NOMO-1 (cell line): Measurements from ENCODE around the gene LRP1B.

Experiments used
- DNase-seq, 2 experiments: peaks; one replicate each; lab custom pipeline; 2025; ENCODE audit not compliant: unreplicated experiment in 2 of 2; lab: John Stamatoyannopoulos, UW

LRP1B gene

DNA sequence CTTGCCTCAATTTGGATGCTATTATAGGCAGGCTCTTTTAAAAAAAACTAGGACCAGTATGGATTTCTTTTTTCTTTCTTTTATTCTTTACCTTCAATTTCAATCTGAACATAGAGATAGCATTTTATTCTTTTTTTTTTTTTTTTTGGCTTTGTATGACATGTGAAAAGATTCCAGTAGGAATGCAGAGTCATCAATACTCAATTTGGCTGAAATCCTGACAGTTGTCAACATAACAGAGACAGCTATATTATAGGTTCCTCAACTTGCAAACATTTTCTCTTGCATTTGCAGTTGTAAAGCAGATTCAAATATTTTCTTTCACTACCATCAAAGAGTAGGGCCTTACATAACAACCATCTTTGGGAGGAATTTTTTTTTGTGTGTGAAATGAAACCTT is 334.4 kb downstream of the LRP1B start:
- no peak for DNase-seq

- DNase-seq: no peak
These were observed 339.3 kb downstream of the LRP1B start for GRCh38 chr2:141791521-141791920.

DNA sequence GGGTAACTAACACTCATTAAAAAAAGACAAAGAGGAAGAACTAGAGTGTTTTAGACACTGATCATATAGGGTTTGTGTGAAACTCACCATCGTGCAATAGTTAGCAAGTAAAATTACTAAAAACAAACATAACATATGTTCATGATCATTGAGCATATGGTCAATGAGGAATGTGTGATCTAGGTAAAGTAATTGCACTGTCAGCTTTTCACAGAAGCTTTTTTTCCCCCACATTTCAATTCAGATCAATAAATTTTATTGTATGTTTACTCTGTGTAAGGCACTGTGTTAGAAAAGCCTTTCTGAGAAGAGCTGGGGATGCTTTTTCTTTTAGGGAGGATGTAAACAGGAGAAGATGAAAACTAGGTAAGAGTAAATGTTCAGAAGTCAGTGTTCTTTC is 348.2 kb downstream of the LRP1B start:
- DNase-seq: no peak

GRCh38 chr2:141778315-141778835 is 352.4 kb downstream of the LRP1B start:
- no peak for DNase-seq

DNA sequence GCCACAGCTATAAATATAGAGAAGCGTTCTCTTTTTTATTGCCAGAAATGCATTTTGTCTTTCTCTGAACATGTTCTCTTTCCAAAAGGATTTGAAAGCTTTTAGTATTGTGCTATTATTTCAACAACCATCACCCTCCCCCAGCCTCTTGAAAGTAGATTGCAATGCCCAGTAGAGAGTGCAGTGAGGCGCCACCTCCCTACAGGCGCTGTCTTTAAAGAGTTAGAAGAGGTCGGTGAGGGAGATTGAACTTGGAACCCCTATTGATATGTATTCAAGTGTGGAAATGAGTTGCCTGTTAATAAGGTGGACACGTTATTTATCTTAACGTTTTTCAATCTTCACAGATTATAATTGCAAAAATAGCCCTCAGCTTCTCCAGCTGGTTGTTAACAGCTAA is 360.3 kb downstream of the LRP1B start:
- no peak for DNase-seq

DNA sequence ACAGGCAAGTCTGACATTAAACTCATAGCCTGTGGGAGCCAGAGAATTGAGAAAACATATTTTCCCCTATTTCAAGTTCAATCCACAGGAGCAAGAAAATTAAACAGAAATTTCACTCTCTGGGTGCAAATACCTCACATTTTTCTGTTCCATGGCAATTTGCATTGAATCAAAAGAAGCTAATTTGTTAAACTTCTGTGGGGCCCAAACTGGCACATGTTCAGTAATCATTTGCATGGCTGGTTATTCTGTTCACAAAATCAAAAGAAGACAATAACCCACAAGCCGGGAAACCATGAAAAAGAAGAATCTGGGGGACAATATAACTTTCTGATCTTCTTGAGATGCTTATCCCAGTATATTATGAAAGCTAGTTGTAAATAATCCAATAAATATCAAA is 363.1 kb downstream of the LRP1B start:
- DNase-seq: no peak

GRCh38 chr2:141767051-141767450 is 363.8 kb downstream of the LRP1B start:
- DNase-seq: no peak

DNA sequence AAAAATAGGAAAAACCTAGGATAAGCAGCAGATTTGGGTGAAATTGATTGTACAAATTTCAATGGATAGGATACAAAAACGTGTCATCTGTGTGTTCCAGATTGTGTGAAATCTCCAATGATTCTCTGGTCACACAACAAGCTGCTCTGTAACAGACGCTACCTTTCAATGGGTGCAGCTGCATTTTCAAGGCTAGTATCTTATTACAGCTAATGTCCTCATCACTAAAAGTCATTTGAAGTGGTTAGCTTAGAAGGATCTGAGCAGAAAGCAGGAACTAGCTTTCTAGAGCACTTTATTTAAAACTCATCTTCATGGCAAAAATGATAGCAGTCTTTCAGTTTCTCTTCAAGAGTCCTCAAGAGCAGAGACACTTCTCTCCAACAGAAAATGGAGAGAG is 364.6 kb downstream of the LRP1B start:
- DNase-seq: no peak

DNA sequence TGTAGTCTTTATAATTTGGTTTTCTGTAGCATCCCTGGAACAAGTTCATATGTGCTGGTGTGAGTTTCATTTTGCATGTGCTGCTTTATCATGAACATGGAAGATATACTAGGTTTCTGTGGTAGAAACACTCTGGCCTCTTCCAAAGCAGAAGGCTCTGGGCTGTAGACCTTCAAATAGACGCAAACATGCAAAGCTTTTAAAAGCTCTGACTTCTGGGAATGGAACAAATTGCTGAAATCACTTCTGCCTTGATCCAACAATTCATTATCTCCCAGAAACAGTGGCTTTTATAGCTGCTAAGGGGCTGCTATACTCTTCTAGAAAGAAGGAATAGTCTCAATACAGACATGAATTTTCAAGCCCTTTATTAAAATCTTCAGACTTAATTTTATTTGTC is 382.2 kb downstream of the LRP1B start:
- no peak for DNase-seq

GRCh38 chr2:141741652-141742051 is 389.2 kb downstream of the LRP1B start:
- no peak for DNase-seq

DNA sequence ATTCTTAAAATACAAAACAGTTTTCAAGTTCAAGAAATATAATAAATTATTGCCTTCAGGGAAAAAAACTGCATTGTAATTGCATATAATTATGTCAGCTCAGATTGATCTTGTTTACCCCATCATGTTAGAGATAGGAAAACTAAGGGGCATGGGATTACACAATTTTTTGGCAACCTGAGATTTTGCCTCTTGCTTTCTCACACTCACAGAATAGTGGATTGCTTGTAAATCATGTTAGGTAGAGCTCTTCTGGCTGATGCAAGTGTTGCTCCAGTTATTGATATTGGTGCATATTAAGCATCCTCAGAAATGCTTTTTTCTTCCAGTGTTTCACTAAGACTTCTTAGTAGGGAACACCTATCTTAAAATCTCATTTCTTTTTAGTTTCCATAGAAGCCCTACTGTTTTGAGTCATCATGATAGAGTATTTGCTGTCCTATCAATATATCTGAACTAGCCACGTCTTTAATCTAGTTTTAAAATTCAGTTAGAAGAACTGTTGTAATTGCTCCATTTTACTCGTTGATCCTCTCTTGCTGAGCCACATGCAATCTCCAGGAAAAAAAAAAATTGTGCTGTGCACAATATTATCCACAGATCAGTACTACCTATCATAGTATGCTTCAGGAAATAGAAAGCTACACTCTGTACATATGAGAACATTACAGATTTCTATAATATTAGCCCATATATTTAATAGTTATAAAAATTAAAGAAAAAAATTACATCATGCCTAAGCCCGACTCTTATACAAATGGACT is 393.1 kb downstream of the LRP1B start:
- no peak for DNase-seq

- no peak for DNase-seq
These were observed 394.4 kb downstream of the LRP1B start for GRCh38 chr2:141736466-141736865.

DNA sequence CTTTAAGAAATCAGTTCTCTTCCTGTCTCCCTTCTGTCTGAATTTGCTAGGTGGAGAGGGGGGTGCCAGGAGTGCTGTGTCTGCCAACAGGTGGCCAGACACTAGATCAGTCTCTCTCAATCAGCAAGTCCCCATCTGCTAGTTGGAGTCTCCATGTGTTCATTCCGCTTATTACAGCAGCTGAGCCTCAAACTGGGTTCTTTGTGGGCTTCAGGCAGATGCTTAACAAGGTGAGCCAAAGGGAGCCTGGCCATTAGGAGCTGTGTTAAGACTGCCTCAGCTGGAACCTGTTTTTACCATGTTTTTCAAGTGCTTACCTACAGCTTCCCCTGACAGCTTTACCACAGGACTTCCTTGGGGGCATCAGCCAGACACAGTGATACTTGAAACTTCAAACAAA is 401.9 kb downstream of the LRP1B start:
- DNase-seq: no peak

- no peak for DNase-seq
These were observed 402.7 kb downstream of the LRP1B start for GRCh38 chr2:141728142-141728541.

GRCh38 chr2:141724426-141724825 is 406.4 kb downstream of the LRP1B start:
- no peak for DNase-seq

DNA sequence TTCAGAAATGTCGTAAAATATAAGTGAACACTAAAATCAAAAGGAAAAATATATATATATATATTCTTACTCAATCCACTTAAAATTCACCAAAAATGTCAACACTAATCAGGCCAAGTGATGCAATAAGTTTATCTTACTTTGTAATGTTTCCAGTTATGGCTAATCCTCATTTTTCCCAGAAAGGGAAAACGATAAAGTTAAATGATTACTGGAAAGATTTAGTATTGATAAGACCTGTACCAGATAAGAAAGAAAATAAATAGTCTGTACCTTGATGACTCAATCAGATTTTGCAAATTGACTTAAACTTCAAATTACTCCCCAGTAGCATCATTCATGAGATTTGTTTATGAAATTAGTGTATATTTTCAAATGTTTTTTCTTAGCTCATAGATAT is 407.0 kb downstream of the LRP1B start:
- no peak for DNase-seq

DNA sequence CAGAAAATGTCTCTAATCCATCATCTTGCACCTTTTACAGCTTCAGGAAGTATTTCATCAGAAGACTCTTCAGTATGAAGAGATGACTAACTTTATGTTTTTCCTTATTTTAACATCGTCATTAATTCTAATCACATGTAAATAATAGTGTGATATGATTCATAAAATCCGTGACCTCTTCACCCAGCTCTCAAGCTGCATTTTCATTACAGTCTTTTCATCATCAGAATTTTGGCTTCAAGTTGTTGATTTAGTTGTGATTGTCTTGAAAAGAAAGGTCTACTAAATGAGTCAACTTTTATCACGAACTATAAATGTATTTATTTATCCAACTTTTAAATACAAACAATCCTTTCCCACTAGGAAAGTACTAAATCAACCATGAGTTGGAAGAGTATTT is 410.3 kb downstream of the LRP1B start:
- DNase-seq: no peak

- no peak for DNase-seq
These were observed 416.3 kb downstream of the LRP1B start for GRCh38 chr2:141714496-141714895.

- DNase-seq: no peak
These were observed 419.2 kb downstream of the LRP1B start for GRCh38 chr2:141711627-141712026.

DNA sequence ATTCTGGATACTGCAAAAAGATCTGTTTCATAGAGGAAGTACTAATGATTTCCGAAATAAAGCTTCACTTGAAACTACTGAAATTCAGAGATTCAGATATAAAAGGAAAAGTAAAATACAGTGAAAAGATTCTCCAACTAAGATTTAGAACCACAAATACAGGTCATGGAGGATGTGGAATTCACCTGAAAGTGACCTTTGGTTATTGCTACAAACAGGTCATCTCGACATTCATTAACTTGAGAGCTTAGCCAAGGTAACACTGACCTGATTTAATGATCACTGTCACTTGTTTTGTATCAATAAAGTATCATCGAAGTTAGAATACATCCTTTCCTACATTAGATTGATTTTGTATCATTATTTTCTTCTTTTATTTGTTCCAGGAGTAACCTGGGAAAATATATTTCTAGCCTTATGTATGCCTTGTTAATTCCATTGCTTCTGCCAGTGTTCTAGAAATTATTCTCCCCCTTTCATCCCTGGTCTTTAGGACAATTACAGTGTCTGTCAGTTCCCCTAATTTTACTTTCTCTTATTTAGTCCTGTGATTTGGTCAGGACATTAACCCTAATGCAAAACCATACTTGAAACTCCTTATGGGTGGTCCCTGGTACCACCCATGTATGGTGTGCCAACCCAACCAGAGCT is 420.1 kb downstream of the LRP1B start:
- no peak for DNase-seq

DNA sequence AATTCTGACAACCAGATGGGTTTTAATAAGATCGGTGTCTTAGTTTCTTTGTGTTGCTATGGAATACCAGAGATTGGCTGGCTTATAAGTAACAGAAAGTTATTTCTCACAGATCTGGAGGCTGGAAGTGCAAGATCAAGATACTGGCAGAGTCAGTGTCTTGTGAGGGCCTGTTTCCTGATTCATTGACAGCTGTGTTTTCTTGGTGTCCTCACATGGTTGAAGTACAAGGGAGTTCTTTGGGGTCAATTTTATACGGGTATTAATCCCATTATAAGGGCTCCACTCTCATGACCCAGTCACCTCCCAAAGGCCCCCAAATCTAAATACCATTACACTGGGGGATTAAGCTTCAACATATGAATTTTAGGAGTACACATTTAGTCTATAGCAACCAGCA is 421.1 kb downstream of the LRP1B start:
- DNase-seq: no peak

- DNase-seq: no peak
These were observed 423.3 kb downstream of the LRP1B start for GRCh38 chr2:141707486-141707885.
